HepG2 (cell line): ENCODE measurements around the gene PRRC2A. TPM values are rescaled to one million over a fixed set of nuclear protein-coding genes. Genes with fewer than 3 reads are reported as not detected.

ENCODE experiments used
- MED13 ChIP-seq: sonication (generic); formaldehyde crosslinking; IDR thresholded peaks from 2 replicates; pipeline ENCODE4 v1.5.0; 2020; ENCODE audit warnings: missing genetic modification reagents
- PHF20 ChIP-seq: sonication (generic); formaldehyde crosslinking; IDR thresholded peaks from 2 replicates; pipeline ENCODE4 v1.5.0; 2020; ENCODE audit warnings: mild to moderate bottlenecking, missing genetic modification reagents
- SATB2 ChIP-seq: sonication (generic); formaldehyde crosslinking; IDR thresholded peaks from 2 replicates; pipeline ENCODE4 v1.5.0; 2020; ENCODE audit warnings: missing genetic modification reagents
- TBX2 ChIP-seq: sonication (generic); formaldehyde crosslinking; IDR thresholded peaks from 2 replicates; pipeline ENCODE4 v1.5.0; 2020; ENCODE audit warnings: missing genetic modification reagents, mild to moderate bottlenecking, borderline replicate concordance
- ZNF773 ChIP-seq: sonication (generic); formaldehyde crosslinking; IDR thresholded peaks from 2 replicates; pipeline ENCODE4 v1.4.0; 2020; ENCODE audit warnings: missing genetic modification reagents, borderline replicate concordance
- polyA plus RNA-seq, 8 experiments: library from polyadenylated mRNA; depleted of rRNA in 3 of 8; stranded (reverse) in 7 of 8; unstranded in 1 of 8; fragments of >200 nt; fragmentation: Illumina TruSeq in 4 of 8; extraction: Trizol in 4 of 8; gene quantifications; 2 replicates each; pipeline versions ENCODE4 v1.2.1 to v1.2.3, GENCODE V29; 2011 to 2016; ENCODE audit warnings: low read depth in 4 of 8, missing spikeins in 1 of 8, mixed read lengths in 1 of 8; ENCODE audit not compliant: insufficient read depth in 1 of 8
- total RNA-seq, 5 experiments: library from RNA; depleted of rRNA; stranded (reverse); fragments of >200 nt; fragmentation: Illumina TruSeq; extraction: Trizol; gene quantifications; 2 replicates each; pipeline ENCODE4 v1.2.3, GENCODE V29; 2016; ENCODE audit warnings: low read depth in 1 of 5
- TF ChIP-seq, protein P1 (sequence below): sonication (generic); formaldehyde crosslinking; IDR thresholded peaks from 2 replicates; pipeline ENCODE4 v1.5.0; 2020; ENCODE audit warnings: missing genetic modification reagents, mild to moderate bottlenecking, borderline replicate concordance
- TF ChIP-seq, protein P2 (sequence below): sonication (generic); formaldehyde crosslinking; IDR thresholded peaks from 2 replicates; pipeline ENCODE4 v1.9.0; 2021; ENCODE audit warnings: missing genetic modification reagents, borderline replicate concordance
- TF ChIP-seq, protein P3 (sequence below): sonication (generic); formaldehyde crosslinking; IDR thresholded peaks from 2 replicates; pipeline ENCODE4 v1.5.0; 2020; ENCODE audit warnings: mild to moderate bottlenecking, low read depth, missing genetic modification reagents, borderline replicate concordance
- TF ChIP-seq, protein P4 (sequence below): sonication (generic); formaldehyde crosslinking; IDR thresholded peaks from 2 replicates; pipeline ENCODE4 v1.5.0; 2020; ENCODE audit warnings: mild to moderate bottlenecking, missing genetic modification reagents, moderate library complexity
- TF ChIP-seq, protein P5 (sequence below): sonication (generic); formaldehyde crosslinking; IDR thresholded peaks from 2 replicates; pipeline ENCODE4 v1.4.0; 2020; ENCODE audit warnings: mild to moderate bottlenecking, missing genetic modification reagents, borderline replicate concordance
- TF ChIP-seq, protein P6 (sequence below): sonication (generic); formaldehyde crosslinking; IDR thresholded peaks from 2 replicates; pipeline ENCODE4 v1.4.0; 2020; ENCODE audit warnings: missing genetic modification reagents

Gene PRRC2A
- total and polyA plus RNA-seq, 2 of the 13 experiments (the other 11 are each of a cell fraction or from before 2014, with no cell fraction given), result 38.9 to 47.4 TPM

DNA sequence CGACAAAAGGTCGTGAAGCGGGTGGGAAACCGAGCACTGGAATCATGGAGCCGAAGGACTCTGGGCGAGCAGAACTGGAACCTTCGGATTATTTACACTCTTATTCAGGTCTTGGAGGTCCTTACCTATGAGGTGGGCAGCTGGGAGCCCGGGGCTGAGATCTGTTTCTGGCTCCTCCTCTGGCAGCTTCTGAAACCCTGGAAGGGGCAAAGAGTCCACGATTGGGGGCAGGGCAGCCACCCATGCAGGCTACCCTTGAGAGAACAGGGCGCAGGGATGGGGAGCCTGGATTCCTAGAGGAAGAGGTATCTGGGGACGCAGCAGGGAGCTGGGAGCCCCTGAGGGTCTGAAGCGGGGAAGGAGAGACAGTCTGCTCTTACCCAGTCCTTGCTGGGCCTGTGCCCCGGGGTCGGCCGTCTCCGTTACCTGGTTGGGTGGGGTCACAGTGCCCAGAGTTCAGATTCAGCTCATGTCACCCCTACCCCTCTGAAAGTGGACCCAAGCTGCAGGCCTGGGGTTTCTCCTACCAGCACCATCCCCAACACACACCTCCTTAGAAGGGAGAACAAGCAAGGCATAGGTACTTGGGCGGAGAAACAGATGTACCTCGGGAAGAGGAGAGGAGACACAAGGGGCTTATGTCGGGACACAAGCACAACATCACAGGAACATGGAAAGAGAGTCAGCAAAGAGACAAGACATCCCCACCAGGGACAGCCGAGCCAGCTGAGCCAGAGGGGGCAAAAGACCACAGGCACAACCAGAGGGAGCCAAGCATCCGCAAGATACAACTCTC lies 38.9 kb upstream of the PRRC2A start (continued):
- TF ChIP-seq ZNF773 (no peak; the same call in 1 of the 2 replicates), PHF20 (CRISPR knock-in tag) (0 out of 2 replicates have a peak, but pooled peaks have one; percentile 12), MED13 (0 out of 2 replicates have a peak, but pooled peaks have one; percentile 12), SATB2 (no peak), TBX2 (no peak)
- TF ChIP-seq, protein P1, sequence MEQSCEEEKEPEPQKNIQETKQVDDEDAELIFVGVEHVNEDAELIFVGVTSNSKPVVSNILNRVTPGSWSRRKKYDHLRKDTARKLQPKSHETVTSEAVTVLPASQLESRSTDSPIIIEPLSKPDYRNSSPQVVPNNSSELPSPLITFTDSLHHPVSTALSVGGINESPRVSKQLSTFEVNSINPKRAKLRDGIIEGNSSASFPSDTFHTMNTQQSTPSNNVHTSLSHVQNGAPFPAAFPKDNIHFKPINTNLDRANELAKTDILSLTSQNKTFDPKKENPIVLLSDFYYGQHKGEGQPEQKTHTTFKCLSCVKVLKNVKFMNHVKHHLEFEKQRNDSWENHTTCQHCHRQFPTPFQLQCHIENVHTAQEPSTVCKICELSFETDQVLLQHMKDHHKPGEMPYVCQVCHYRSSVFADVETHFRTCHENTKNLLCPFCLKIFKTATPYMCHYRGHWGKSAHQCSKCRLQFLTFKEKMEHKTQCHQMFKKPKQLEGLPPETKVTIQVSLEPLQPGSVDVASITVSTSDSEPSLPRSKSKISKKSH (CRISPR knock-in tag), result no peak
- TF ChIP-seq, protein P2, sequence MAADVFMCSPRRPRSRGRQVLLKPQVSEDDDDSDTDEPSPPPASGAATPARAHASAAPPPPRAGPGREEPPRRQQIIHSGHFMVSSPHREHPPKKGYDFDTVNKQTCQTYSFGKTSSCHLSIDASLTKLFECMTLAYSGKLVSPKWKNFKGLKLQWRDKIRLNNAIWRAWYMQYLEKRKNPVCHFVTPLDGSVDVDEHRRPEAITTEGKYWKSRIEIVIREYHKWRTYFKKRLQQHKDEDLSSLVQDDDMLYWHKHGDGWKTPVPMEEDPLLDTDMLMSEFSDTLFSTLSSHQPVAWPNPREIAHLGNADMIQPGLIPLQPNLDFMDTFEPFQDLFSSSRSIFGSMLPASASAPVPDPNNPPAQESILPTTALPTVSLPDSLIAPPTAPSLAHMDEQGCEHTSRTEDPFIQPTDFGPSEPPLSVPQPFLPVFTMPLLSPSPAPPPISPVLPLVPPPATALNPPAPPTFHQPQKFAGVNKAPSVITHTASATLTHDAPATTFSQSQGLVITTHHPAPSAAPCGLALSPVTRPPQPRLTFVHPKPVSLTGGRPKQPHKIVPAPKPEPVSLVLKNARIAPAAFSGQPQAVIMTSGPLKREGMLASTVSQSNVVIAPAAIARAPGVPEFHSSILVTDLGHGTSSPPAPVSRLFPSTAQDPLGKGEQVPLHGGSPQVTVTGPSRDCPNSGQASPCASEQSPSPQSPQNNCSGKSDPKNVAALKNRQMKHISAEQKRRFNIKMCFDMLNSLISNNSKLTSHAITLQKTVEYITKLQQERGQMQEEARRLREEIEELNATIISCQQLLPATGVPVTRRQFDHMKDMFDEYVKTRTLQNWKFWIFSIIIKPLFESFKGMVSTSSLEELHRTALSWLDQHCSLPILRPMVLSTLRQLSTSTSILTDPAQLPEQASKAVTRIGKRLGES (CRISPR knock-in tag), result no peak
- TF ChIP-seq, protein P3, sequence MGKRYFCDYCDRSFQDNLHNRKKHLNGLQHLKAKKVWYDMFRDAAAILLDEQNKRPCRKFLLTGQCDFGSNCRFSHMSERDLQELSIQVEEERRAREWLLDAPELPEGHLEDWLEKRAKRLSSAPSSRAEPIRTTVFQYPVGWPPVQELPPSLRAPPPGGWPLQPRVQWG, result no peak
- TF ChIP-seq, protein P4, sequence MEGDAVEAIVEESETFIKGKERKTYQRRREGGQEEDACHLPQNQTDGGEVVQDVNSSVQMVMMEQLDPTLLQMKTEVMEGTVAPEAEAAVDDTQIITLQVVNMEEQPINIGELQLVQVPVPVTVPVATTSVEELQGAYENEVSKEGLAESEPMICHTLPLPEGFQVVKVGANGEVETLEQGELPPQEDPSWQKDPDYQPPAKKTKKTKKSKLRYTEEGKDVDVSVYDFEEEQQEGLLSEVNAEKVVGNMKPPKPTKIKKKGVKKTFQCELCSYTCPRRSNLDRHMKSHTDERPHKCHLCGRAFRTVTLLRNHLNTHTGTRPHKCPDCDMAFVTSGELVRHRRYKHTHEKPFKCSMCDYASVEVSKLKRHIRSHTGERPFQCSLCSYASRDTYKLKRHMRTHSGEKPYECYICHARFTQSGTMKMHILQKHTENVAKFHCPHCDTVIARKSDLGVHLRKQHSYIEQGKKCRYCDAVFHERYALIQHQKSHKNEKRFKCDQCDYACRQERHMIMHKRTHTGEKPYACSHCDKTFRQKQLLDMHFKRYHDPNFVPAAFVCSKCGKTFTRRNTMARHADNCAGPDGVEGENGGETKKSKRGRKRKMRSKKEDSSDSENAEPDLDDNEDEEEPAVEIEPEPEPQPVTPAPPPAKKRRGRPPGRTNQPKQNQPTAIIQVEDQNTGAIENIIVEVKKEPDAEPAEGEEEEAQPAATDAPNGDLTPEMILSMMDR (CRISPR knock-in tag), result 0 out of 2 replicates have a peak, but pooled peaks have one; percentile 14
- TF ChIP-seq, protein P5, sequence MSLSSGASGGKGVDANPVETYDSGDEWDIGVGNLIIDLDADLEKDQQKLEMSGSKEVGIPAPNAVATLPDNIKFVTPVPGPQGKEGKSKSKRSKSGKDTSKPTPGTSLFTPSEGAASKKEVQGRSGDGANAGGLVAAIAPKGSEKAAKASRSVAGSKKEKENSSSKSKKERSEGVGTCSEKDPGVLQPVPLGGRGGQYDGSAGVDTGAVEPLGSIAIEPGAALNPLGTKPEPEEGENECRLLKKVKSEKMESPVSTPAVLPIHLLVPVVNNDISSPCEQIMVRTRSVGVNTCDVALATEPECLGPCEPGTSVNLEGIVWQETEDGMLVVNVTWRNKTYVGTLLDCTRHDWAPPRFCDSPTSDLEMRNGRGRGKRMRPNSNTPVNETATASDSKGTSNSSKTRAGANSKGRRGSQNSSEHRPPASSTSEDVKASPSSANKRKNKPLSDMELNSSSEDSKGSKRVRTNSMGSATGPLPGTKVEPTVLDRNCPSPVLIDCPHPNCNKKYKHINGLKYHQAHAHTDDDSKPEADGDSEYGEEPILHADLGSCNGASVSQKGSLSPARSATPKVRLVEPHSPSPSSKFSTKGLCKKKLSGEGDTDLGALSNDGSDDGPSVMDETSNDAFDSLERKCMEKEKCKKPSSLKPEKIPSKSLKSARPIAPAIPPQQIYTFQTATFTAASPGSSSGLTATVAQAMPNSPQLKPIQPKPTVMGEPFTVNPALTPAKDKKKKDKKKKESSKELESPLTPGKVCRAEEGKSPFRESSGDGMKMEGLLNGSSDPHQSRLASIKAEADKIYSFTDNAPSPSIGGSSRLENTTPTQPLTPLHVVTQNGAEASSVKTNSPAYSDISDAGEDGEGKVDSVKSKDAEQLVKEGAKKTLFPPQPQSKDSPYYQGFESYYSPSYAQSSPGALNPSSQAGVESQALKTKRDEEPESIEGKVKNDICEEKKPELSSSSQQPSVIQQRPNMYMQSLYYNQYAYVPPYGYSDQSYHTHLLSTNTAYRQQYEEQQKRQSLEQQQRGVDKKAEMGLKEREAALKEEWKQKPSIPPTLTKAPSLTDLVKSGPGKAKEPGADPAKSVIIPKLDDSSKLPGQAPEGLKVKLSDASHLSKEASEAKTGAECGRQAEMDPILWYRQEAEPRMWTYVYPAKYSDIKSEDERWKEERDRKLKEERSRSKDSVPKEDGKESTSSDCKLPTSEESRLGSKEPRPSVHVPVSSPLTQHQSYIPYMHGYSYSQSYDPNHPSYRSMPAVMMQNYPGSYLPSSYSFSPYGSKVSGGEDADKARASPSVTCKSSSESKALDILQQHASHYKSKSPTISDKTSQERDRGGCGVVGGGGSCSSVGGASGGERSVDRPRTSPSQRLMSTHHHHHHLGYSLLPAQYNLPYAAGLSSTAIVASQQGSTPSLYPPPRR, result peak; percentile 8; the same call in 1 of the 2 replicates
- TF ChIP-seq, protein P6, sequence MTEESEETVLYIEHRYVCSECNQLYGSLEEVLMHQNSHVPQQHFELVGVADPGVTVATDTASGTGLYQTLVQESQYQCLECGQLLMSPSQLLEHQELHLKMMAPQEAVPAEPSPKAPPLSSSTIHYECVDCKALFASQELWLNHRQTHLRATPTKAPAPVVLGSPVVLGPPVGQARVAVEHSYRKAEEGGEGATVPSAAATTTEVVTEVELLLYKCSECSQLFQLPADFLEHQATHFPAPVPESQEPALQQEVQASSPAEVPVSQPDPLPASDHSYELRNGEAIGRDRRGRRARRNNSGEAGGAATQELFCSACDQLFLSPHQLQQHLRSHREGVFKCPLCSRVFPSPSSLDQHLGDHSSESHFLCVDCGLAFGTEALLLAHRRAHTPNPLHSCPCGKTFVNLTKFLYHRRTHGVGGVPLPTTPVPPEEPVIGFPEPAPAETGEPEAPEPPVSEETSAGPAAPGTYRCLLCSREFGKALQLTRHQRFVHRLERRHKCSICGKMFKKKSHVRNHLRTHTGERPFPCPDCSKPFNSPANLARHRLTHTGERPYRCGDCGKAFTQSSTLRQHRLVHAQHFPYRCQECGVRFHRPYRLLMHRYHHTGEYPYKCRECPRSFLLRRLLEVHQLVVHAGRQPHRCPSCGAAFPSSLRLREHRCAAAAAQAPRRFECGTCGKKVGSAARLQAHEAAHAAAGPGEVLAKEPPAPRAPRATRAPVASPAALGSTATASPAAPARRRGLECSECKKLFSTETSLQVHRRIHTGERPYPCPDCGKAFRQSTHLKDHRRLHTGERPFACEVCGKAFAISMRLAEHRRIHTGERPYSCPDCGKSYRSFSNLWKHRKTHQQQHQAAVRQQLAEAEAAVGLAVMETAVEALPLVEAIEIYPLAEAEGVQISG (CRISPR knock-in tag), result no peak
